HL-60 (cell line): ENCODE results near the gene ZNF24.

Experiments
- DNase-seq, 2 experiments: peaks; one replicate each; pipeline ENCODE4 v3.0.0-alpha.2; 2010 to 2020; ENCODE audit warnings: low read depth in 1 of 2, low spot score in 1 of 2
- H3K27ac ChIP-seq: fragments of 250-450 bp; sonication (Bioruptor Pico); replicated peaks from 2 replicates; pipeline ENCODE4 v1.5.1; 2020; ENCODE audit warnings: mild to moderate bottlenecking, moderate library complexity
- H3K27me3 ChIP-seq: fragments of 250-450 bp; sonication (Bioruptor Pico); 2 replicates; pipeline ENCODE4 v1.5.1; 2021; ENCODE audit warnings: mild to moderate bottlenecking, moderate library complexity; ENCODE audit not compliant: insufficient read depth, poor library complexity, severe bottlenecking
- H3K4me3 ChIP-seq: replicated peaks from 2 replicates; pipeline ENCODE4 v1.5.1; 2011; ENCODE audit warnings: mild to moderate bottlenecking, control low read depth, low read length; ENCODE audit not compliant: insufficient read depth
- CTCF ChIP-seq: IDR thresholded peaks from one replicate; pipeline ENCODE4 v1.5.1; 2011; ENCODE audit warnings: low read length, control low read depth, inconsistent platforms; ENCODE audit not compliant: insufficient read depth
- GABPA ChIP-seq: IDR thresholded peaks from 2 replicates; pipeline ENCODE4 v1.6.1; 2012; ENCODE audit warnings: low read depth
- POLR2AphosphoS5 ChIP-seq: IDR thresholded peaks from 2 replicates; pipeline ENCODE4 v1.6.1; 2012; ENCODE audit warnings: low read depth
- SPI1 ChIP-seq: IDR thresholded peaks from 2 replicates; pipeline ENCODE4 v1.6.1; 2012; ENCODE audit warnings: low read depth, mild to moderate bottlenecking, borderline replicate concordance
- TF ChIP-seq, protein P1 (sequence below): IDR thresholded peaks from 2 replicates; pipeline ENCODE4 v1.6.1; 2012; ENCODE audit warnings: low read depth; ENCODE audit not compliant: insufficient replicate concordance

Gene ZNF24

GRCh38 chr18:35283923-35284794 lies 60.1 kb downstream of the ZNF24 start:
- no peak for DNase-seq
- no peak overlapping the region for H3K4me3 ChIP-seq
- TF ChIP-seq POLR2AphosphoS5 (no peak), CTCF (no peak), SPI1 (no peak)
- H3K27me3 ChIP-seq, result no peaks in the 10 kb centered on the region
- no peak overlapping the region for H3K27ac ChIP-seq

- DNase-seq, result no peak
- H3K27ac ChIP-seq, result no peak overlapping the region
Measured at GRCh38 chr18:35282353-35282752, 61.9 kb downstream of the ZNF24 start.

More at GRCh38 chr18:35282353-35282752, 61.9 kb downstream of the ZNF24 start:
- TF ChIP-seq SPI1 (no peak), GABPA (no peak), POLR2AphosphoS5 (no peak), CTCF (no peak)
- TF ChIP-seq, protein P1, sequence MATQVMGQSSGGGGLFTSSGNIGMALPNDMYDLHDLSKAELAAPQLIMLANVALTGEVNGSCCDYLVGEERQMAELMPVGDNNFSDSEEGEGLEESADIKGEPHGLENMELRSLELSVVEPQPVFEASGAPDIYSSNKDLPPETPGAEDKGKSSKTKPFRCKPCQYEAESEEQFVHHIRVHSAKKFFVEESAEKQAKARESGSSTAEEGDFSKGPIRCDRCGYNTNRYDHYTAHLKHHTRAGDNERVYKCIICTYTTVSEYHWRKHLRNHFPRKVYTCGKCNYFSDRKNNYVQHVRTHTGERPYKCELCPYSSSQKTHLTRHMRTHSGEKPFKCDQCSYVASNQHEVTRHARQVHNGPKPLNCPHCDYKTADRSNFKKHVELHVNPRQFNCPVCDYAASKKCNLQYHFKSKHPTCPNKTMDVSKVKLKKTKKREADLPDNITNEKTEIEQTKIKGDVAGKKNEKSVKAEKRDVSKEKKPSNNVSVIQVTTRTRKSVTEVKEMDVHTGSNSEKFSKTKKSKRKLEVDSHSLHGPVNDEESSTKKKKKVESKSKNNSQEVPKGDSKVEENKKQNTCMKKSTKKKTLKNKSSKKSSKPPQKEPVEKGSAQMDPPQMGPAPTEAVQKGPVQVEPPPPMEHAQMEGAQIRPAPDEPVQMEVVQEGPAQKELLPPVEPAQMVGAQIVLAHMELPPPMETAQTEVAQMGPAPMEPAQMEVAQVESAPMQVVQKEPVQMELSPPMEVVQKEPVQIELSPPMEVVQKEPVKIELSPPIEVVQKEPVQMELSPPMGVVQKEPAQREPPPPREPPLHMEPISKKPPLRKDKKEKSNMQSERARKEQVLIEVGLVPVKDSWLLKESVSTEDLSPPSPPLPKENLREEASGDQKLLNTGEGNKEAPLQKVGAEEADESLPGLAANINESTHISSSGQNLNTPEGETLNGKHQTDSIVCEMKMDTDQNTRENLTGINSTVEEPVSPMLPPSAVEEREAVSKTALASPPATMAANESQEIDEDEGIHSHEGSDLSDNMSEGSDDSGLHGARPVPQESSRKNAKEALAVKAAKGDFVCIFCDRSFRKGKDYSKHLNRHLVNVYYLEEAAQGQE, result no peak
- Histone ChIP-seq H3K4me3 (no peak overlapping the region), H3K27me3 (no peaks in the 10 kb centered on the region)
